Left kidney (tissue), 2 donors: ENCODE data around the gene SLC37A4. TPM values are rescaled to one million over a fixed set of nuclear protein-coding genes. Genes with fewer than 3 reads are reported as not detected.

Source experiments
- DNase-seq: peaks from one replicate; pipeline ENCODE4 v3.0.0-alpha.2; 2013
- polyA plus RNA-seq: library from polyadenylated mRNA; unstranded; fragments of 120-200 nt; gene quantifications from one replicate; pipeline ENCODE4 v1.2.1, GENCODE V29; 2013; ENCODE audit not compliant: insufficient read length

SLC37A4 gene
- polyA plus RNA-seq, 1 donor, result 97.8 TPM

DNA sequence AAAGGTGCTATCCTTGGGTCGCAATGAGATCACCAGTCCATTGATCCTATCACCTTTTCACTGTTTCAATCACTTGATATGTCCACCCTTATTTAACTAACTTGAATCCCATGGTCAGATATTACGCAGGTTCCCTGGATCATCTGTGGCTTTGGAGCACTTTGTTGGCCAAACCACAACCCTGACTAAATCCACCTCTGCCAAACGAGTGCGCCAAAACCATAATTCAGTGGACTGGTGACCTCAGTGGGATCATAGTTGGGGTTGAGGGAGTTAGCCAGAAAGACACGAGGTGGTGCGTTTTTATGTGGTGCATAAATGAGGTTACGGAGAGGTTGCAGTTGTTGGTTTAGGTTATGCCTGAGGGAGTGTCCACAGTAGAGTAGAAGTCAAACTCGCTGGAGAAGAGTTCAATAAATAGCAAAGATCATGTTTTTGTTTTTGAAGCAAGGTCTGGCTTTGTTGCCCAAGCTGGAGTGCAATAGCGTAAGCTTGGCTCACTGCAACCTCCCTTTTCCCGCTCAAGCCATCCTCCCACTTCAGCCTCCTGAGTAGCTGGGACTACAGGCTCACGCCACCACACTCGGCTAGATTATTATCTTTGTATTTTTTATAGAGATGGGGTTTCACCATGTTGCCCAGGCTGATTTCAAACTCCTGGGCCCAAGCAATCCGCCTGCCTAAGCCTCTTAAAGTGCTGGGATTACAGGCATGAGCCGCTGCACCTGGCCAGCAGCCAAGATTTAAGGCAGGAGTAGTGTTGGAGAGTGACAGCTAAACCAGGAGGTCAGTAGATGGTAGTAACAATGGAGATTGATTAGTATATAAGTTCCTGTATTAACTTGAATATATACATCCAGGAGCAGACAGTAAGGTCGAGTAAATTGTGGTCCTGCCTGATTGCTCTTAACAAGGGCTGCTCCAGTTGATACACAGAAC, 54.6 kb downstream of the SLC37A4 start:
- DNase-seq, result no peak

Other genes with a start within 250 kb of the SLC37A4 start
- 157 TPM for gene DDX6, start 239.7 kb downstream of the SLC37A4 start, polyA plus RNA-seq
- not detected for gene CXCR5, start 147.0 kb downstream of the SLC37A4 start, polyA plus RNA-seq
- gene BCL9L, start 105.0 kb downstream of the SLC37A4 start, polyA plus RNA-seq, result 27.6 TPM
- 11.8 TPM for gene UPK2, start 74.6 kb downstream of the SLC37A4 start, polyA plus RNA-seq
- gene FOXR1, start 59.1 kb downstream of the SLC37A4 start, polyA plus RNA-seq, result 0.13 TPM
- gene CENATAC, start 32.7 kb downstream of the SLC37A4 start, polyA plus RNA-seq, result 52.8 TPM
- gene RPS25, start 12.5 kb downstream of the SLC37A4 start, polyA plus RNA-seq, result 993 TPM
- gene TRAPPC4, start 12.1 kb downstream of the SLC37A4 start, polyA plus RNA-seq, result 87.6 TPM
- 114 TPM for gene HYOU1, start 26.3 kb upstream of the SLC37A4 start, polyA plus RNA-seq
- 59.9 TPM for gene VPS11, start 36.9 kb upstream of the SLC37A4 start, polyA plus RNA-seq
- gene HMBS, start 54.0 kb upstream of the SLC37A4 start, polyA plus RNA-seq, result 26.7 TPM
- 63.5 TPM for gene DPAGT1, start 71.0 kb upstream of the SLC37A4 start, polyA plus RNA-seq
- gene C2CD2L, start 76.5 kb upstream of the SLC37A4 start, polyA plus RNA-seq, result 11.1 TPM
- 43.3 TPM for gene HINFP, start 90.7 kb upstream of the SLC37A4 start, polyA plus RNA-seq
- gene ABCG4, start 118.2 kb upstream of the SLC37A4 start, polyA plus RNA-seq, result 1.0 TPM
- gene NLRX1, start 137.8 kb upstream of the SLC37A4 start, polyA plus RNA-seq, result 10.0 TPM
- 19.2 TPM for gene NHERF4, start 154.6 kb upstream of the SLC37A4 start, polyA plus RNA-seq
- 24.4 TPM for gene CBL, start 175.5 kb upstream of the SLC37A4 start, polyA plus RNA-seq